Astrocyte of the hippocampus (primary cell): Measurements from ENCODE around the gene EMP2.
"Not testable (repeated sequence)": the region's sequence is repeated elsewhere in the genome, so short reads cannot be mapped to it uniquely, and the experiment has no call there.

Source experiments
- DNase-seq: peaks from one replicate; pipeline ENCODE4 v3.0.0; 2011; ENCODE audit warnings: low read depth, low spot score

EMP2 gene

GRCh38 chr16:10578474-10579316 lies 1.7 kb downstream of the EMP2 start:
- peak; percentile 61 for DNase-seq

DNA sequence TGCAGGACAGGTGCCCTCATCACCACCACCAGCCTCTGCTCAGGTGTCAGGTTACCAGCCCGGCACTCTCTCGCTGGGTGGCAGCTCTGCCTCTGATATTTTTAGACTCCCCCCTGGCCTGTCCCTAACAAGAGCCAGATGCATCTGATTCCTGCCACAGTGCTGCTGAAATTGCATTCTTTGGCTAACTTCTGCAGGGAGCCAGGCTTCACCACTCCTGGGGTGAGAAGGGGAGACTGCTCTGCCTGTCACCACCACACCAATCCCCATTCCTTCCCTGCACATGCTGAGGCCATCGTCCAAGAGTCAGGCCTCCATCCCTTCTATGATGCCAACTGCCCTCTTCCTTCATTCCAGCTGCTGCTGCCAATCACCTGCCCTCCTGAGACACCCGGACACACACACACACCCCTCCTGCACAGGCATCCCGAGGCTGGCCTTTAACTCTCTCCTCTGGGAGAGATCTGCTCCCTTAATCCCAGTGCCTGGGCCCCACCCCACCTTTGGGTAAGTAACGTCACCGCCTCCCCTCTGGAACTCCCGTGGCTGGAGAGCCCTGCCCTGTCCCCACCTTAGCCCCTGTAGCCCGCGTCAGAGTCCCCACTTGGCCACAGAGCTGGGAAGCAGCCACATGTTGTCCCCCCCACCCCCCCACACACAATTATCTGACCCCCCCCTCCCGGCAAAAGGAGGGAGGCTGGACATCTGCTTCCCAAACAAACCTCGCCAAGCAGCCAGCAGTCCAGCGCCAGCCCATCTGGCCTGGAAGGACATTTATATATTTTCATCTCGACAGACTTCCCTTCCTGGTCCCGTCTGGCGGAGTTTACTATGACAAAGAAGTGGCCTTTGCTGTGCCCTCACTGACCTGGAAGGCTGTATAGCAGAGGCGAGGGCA lies 2.8 kb downstream of the EMP2 start:
- DNase-seq = peak; percentile 22

DNA sequence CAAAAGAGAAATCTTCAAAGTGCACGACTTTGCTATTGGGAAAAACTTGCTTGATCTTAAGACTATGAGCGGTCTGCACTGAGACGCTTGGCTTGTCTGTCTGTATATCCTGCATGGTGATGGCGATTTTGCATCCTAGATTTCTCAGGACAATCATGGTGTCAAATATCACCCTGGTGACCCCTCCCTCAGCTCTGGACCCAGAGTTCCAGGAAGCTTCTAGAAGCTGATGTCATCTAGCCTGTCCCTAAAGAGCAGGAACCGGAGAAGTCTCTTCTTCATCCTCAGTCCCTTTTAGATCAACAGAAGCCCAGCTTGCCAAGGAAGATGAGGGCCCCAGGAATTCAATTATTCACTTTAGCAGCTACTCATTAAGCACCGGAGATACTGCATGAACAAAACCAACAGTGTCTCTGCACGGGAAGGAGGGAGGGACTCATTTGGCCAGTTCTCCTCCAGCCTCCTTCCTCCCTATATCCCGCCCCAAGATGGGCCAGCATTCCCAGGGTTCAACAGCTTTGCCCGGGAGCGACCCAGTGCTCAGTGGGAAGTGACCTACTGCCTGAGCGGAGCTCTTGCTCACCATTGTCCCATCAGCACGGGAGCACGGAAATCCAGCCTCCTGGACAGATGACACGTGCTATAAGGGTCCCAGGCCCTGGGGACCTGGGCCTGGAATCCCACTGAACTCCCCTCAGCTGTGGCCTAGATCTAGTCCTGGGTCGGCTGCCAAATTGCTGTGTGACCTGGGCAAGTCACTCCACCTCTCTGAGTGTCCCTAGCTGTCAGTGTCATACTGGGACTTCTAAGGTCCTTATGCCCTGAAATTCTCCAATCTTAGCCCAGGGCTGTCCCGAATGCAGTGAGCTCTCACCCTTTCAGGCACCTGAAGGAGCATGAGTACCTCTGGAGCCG lies 3.8 kb downstream of the EMP2 start:
- DNase-seq = no peak

DNA sequence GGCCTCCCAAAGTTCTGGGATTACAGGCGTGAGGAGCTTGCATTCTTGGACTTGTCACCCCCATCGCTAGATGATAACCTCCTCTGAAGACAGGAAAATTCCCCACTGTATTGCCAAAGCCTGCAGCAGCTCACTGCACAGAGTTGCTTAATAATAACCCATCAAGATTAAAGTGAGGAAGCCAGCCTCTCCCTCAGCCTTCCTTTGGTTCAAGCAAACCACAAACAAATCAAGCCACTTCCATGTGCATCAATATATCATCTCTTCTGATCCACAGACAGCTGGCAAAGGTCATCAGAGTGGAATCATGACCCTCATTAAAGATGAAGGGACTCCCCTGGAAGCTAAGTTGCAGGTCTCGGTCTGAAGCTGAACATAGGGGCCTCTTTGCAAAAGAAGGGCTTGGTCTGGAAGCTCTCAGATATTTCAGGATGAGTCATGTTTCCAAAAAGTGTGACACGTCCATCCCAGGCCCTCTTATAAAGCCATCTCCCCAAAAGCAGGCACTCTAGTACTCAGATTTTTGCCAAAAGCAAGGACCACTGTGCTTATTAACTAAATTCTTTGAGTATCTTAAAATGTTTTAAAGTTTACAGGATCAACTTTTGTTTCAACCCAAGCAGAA lies 4.8 kb downstream of the EMP2 start:
- DNase-seq = no peak

DNA sequence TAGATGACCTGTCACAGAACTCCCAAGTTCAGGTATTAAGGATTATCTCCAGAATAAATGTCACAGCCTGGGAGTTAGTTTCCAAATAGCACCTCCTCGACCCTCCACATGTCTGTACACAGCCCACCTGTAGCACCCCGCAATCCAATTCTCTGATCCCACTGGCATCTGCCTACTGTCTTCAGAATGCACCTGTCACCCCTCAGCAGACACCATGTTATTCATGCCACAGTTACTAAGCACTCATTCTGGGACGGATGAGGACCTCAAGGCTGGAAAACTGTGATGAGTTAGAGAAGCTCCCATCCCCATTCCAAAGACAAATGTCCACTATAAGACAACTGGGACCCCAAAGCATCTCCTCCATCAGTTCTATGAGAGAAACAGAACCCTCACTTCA lies 7.8 kb downstream of the EMP2 start:
- no peak for DNase-seq

DNA sequence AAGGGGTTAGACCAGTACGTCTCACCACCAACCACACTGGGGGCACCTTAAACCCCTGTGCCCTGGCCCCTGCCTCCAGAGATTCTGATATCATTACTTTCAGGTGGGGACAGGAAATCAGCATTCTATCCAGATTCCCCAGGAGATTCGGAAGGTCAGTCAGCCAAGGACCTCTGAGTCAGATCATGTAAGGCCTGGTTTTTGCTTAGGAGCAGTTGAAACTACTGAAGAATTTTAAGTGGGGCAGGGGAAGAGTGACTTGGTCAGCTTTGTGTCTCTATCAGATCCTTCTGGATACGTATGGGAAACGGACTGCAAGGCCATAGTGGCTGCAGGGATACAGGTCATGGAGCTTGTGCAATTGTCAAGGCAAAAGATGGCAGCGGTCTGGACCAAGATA lies 9.0 kb downstream of the EMP2 start:
- no peak for DNase-seq

DNA sequence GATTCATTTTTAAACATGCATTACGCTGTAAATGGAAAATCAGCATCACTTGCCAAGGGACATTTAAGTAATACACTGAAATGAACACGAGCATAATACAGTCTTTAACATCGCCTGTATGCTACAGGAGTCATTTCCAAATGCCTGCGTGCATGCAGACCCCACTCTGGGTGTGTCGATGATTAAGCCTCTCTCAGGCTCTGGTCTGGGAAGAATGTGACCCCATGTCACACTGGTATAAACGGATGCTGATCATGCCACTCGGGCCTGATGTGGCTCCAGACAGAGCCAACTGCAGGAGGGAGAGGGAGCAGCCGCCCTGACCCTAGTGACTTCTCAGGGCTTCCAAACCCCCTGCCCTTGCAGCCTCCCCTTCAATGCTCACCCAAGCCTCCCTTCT lies 10.8 kb downstream of the EMP2 start:
- peak; percentile 29 for DNase-seq

- no peak for DNase-seq
Observed at GRCh38 chr16:10566613-10567012, 13.8 kb downstream of the EMP2 start.

GRCh38 chr16:10565167-10565566 lies 15.2 kb downstream of the EMP2 start:
- no peak for DNase-seq

DNA sequence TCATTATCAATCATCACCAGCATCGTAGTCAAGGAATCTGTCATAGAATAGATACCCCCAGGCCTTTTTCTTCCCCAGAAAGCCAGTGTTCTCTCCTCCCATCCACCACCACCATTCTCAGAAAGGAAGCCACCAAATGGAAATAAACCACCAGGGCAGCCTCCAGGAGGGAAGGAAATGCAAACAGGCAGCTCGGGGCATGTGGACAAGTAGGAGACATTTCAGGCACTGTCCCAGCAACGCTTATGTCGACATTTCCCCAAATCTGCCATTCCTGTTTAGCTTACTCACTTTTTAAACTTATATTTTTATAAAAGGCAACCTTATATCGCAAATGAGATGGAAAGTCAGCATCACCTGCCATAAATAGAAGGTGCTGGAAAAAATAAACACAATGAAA lies 15.8 kb downstream of the EMP2 start:
- no peak for DNase-seq

DNA sequence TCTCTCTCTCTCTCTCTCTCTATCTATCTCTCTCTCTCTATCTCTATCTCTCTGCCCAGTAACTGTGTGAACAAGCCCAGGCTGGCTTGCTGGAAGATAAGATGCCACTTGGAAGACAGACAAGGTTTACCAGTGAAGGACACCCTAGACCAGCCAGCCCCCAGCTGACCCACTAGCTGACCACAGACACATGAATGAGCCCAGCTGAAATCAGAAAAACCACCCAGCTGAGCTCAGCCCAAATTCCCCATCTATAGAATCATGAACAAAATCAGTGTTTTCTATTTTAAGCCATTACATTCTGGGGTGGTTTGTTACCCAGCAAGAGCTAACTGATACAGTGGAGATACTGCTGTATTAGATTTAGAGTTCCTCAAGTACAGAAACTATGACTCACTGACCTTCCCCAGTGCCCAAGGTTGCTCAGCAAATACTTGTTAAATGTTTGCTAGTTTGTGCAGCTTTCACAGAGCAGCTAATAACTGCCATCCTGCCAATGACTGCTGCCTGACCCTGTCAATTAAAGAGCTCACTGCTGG lies 18.0 kb downstream of the EMP2 start:
- no peak for DNase-seq

DNA sequence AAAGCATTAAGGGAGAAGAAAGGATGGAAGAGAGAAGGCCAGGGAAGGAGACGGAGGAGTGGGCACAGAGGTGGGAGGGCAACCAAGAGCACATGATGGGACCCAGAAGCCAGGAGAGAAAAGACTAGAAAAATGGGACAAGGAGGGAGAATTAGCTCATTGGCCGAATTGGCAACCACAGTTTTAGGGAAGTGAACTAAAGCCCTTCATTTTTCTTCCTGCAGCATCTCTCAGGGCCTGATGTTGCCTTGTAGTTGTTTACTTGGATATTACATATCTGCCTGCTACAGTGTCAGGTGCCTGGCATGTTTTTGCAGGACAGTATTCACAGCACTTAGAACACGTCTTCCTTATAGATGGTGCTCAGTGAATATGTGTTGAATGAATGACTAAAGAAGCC lies 19.0 kb downstream of the EMP2 start:
- no peak for DNase-seq

- no peak for DNase-seq
Observed at GRCh38 chr16:10561001-10561400, 19.4 kb downstream of the EMP2 start.

GRCh38 chr16:10559792-10560191 lies 20.6 kb downstream of the EMP2 start:
- DNase-seq = not testable (repeated sequence)

DNA sequence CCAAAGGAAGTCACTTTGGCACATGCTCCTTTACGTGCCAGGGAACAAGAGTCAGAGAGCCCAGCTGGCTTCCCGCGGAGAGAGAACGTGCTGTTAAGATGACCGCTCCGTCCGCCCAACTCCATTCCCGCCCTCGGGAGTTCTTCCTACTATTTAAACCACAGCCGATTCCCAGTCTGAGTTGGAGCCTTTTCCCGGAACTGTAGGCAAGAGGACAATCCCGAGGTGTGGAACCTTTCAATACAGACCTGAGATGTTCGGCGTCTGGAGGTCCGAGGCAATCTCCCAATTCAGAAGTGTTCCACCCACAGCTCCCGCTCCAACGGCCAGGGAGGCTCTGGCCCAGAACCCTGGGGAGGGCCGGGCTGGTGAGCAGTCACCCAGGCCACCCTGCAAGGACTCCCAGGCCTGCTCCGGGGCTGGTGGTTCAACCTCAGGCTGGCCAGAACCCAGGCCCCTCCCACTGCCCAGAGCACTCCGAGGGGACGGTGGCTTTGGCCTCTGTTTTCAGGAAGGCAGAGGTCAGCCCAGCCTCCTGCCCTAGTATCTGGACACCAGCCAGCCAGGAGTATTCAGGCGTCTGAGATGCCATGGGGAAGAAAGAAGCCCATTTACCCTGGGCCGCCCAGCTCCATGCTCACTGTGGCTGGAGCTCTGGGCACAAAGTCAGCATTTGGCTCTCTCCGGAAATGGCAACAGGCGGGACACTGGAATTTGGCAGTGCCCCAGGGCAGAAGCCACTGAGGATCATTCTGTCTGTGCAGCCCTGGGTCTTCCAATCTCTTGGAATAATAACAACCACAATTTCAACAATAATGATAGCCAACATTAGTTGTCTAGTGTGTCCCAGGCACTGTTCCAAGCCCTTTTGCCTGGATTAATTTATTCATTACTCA lies 21.4 kb downstream of the EMP2 start:
- peak; percentile 50 for DNase-seq

DNA sequence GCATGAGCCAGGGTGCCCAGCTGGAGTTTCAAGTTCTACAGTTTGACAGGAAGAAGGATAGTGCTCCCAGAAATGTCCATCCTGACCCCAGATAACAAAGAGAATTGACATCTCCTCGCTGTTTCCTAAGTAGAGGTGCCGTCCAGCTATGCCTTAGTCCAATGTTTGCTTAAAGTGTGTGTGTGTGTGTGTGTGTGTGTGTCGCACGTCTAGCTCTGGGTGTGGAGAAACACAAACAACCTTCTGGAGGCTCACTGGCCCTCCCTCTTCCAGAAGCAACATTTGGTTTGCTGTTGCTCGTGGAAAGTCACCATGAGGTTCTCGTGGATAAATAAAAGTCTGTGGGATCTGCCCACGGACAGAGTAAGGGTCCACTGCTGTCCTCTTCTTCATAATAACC lies 22.1 kb downstream of the EMP2 start:
- DNase-seq = no peak

- DNase-seq = no peak
Observed at GRCh38 chr16:10557750-10558149, 22.6 kb downstream of the EMP2 start.

DNA sequence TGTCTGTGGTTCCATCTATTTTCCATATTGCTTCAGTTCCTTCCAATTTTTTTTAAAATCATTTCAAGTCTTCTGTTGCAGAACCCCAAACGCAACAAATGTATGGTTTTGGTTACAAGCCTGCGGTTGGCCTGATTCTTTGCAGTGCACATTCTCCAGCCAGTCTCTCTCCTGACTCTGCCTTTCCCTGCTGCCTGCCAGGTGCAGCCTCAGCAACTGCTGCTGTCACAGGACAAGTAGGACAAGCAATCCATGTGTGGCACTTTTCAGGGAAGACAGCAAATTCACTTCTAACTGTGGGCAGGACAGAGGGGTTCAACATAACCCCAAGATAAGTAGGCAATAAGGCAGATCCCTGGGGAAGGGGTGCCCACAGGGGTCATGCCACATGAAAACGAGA lies 24.2 kb downstream of the EMP2 start:
- no peak for DNase-seq

DNA sequence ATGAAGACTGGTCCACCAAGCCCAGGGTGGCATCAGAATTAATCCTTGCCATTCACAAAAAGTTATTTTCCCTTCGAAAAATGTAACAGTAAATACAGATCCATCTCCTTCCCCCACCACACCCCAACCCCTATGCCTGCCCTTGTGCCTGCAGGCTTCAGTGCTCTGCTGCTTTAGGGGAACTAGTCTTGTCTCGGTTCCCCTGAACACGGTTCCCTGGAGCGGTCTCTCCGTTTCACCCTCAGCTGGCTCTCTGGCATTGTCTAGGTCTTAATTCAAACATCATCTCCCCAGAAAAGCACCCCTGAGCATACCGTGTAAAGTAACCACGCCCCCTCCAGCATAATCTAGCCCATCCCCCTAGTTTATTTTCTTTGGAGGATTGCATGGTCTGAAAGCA lies 25.8 kb downstream of the EMP2 start:
- DNase-seq = no peak

- no peak for DNase-seq
Observed at GRCh38 chr16:10552998-10553491, 27.4 kb downstream of the EMP2 start.
